HepG2 (cell line): ENCODE data around the gene ITGB5. TPM values are rescaled to one million over a fixed set of nuclear protein-coding genes. Genes with fewer than 3 reads are reported as not detected.
A peak's percentile ranks its signal among the peaks of the same experiment; 100 is the strongest.

Source experiments
- AHDC1 ChIP-seq: sonication (generic); formaldehyde crosslinking; IDR thresholded peaks from 2 replicates; pipeline ENCODE4 v1.5.1; 2020; ENCODE audit warnings: mild to moderate bottlenecking, missing genetic modification reagents, borderline replicate concordance
- GABPA ChIP-seq, 2 experiments: IDR thresholded peaks; 2 replicates each; pipeline ENCODE4 v1.6.1; 2011 to 2016; ENCODE audit warnings: low read depth in 2 of 2, low read length in 1 of 2, missing biosample characterization in 1 of 2, missing genetic modification characterization in 1 of 2
- MEF2D ChIP-seq: sonication (generic); formaldehyde crosslinking; IDR thresholded peaks from 2 replicates; pipeline ENCODE4 v1.5.1; 2020; ENCODE audit warnings: mild to moderate bottlenecking, missing genetic modification reagents
- NFIC ChIP-seq: IDR thresholded peaks from 2 replicates; pipeline ENCODE4 v1.6.1; 2012; ENCODE audit warnings: mild to moderate bottlenecking, low read length, inconsistent platforms
- REXO4 ChIP-seq: sonication (generic); formaldehyde crosslinking; IDR thresholded peaks from 2 replicates; pipeline ENCODE4 v1.8.0; 2022; ENCODE audit warnings: missing genetic modification reagents, mild to moderate bottlenecking, borderline replicate concordance
- SSRP1 ChIP-seq: IDR thresholded peaks from 2 replicates; pipeline ENCODE4 v1.6.1; 2016; ENCODE audit warnings: control low read depth
- STAG1 ChIP-seq: sonication (generic); formaldehyde crosslinking; IDR thresholded peaks from 2 replicates; pipeline ENCODE4 v1.4.0; 2020; ENCODE audit warnings: missing genetic modification reagents
- TARDBP ChIP-seq: sonication (generic); formaldehyde crosslinking; IDR thresholded peaks from 2 replicates; pipeline ENCODE4 v1.8.0; 2022; ENCODE audit warnings: mild to moderate bottlenecking, missing genetic modification reagents
- TEAD2 ChIP-seq: sonication (generic); formaldehyde crosslinking; IDR thresholded peaks from 2 replicates; pipeline ENCODE4 v1.9.0; 2021; ENCODE audit warnings: missing genetic modification reagents
- THAP11 ChIP-seq: IDR thresholded peaks from 2 replicates; pipeline ENCODE4 v1.6.1; 2016; ENCODE audit warnings: missing biosample characterization, missing genetic modification reagents
- ZBTB14 ChIP-seq: sonication (generic); formaldehyde crosslinking; IDR thresholded peaks from 2 replicates; pipeline ENCODE4 v1.4.0; 2020; ENCODE audit warnings: missing genetic modification reagents
- ZBTB38 ChIP-seq: sonication (generic); formaldehyde crosslinking; IDR thresholded peaks from 2 replicates; pipeline ENCODE4 v1.5.1; 2020; ENCODE audit warnings: mild to moderate bottlenecking, missing genetic modification reagents
- ZNF18 ChIP-seq: sonication (generic); formaldehyde crosslinking; IDR thresholded peaks from 2 replicates; pipeline ENCODE4 v1.8.0; 2022; ENCODE audit warnings: mild to moderate bottlenecking, missing genetic modification reagents; ENCODE audit not compliant: insufficient replicate concordance
- ZNF24 ChIP-seq: fragments of 450-650 bp; IDR thresholded peaks from 2 replicates; pipeline ENCODE4 v1.6.1; 2017; ENCODE audit warnings: antibody characterized with exemption, mild to moderate bottlenecking
- ZNF335 ChIP-seq: sonication (generic); formaldehyde crosslinking; IDR thresholded peaks from 2 replicates; pipeline ENCODE4 v1.4.0; 2020; ENCODE audit warnings: missing genetic modification reagents
- ZNF562 ChIP-seq: sonication (generic); formaldehyde crosslinking; IDR thresholded peaks from 2 replicates; pipeline ENCODE4 v1.8.0; 2022; ENCODE audit warnings: missing genetic modification reagents, borderline replicate concordance
- ZNF605 ChIP-seq: sonication (generic); formaldehyde crosslinking; IDR thresholded peaks from 2 replicates; pipeline ENCODE4 v1.8.0; 2022; ENCODE audit warnings: mild to moderate bottlenecking, missing genetic modification reagents
- polyA plus RNA-seq, 8 experiments: library from polyadenylated mRNA; depleted of rRNA in 3 of 8; stranded (reverse) in 7 of 8; unstranded in 1 of 8; fragments of >200 nt; fragmentation: Illumina TruSeq in 4 of 8; extraction: Trizol in 4 of 8; gene quantifications; 2 replicates each; pipeline versions ENCODE4 v1.2.1 to v1.2.3, GENCODE V29; 2011 to 2016; ENCODE audit warnings: low read depth in 4 of 8, missing spikeins in 1 of 8, mixed read lengths in 1 of 8; ENCODE audit not compliant: insufficient read depth in 1 of 8
- total RNA-seq, 5 experiments: library from RNA; depleted of rRNA; stranded (reverse); fragments of >200 nt; fragmentation: Illumina TruSeq; extraction: Trizol; gene quantifications; 2 replicates each; pipeline ENCODE4 v1.2.3, GENCODE V29; 2016; ENCODE audit warnings: low read depth in 1 of 5

Gene ITGB5
- total and polyA plus RNA-seq, 2 of the 13 experiments (the other 11 are each of a cell fraction or from before 2014, with no cell fraction given) = 74.1 to 343 TPM

GRCh38 chr3:124761250-124761796, 125.8 kb downstream of the ITGB5 start (continued):
- TF ChIP-seq TARDBP (CRISPR knock-in tag) (no peak), ZNF605 (CRISPR knock-in tag) (peak; percentile 24; the same call in 1 of the 2 replicates), ZNF24 (no peak), ZNF18 (CRISPR knock-in tag) (no peak), MEF2D (CRISPR knock-in tag) (0 out of 2 replicates have a peak, but pooled peaks have one; percentile 37), NFIC (no peak), STAG1 (CRISPR knock-in tag) (peak; percentile 99), TEAD2 (CRISPR knock-in tag) (no peak), AHDC1 (CRISPR knock-in tag) (no peak), THAP11 (peak; percentile 17; the same call in 1 of the 2 replicates), ZBTB14 (CRISPR knock-in tag) (no peak), REXO4 (CRISPR knock-in tag) (no peak), ZNF562 (CRISPR knock-in tag) (no peak), GABPA (IDR thresholded peaks at IDR 0.05; ENCODE audit: low read depth, low read length) (no peak), GABPA (CRISPR knock-in tag; IDR thresholded peaks at IDR 0.05; ENCODE audit: low read depth) (no peak), ZNF335 (CRISPR knock-in tag) (no peak), SSRP1 (peak; percentile 80), ZBTB38 (CRISPR knock-in tag) (peak; percentile 50; the same call in 1 of the 2 replicates)
